Ishikawa (cell line): ENCODE measurements around the gene PLXDC2.

Source experiments
- CEBPB ChIP-seq: IDR thresholded peaks from 2 replicates; pipeline ENCODE4 v1.6.1; 2012
- CREB1 ChIP-seq: IDR thresholded peaks from 2 replicates; pipeline ENCODE4 v1.6.1; 2012; ENCODE audit warnings: low read depth
- EGR1 ChIP-seq: IDR thresholded peaks from 2 replicates; pipeline ENCODE4 v1.6.1; 2012
- EP300 ChIP-seq: IDR thresholded peaks from 2 replicates; pipeline ENCODE4 v1.6.1; 2012; ENCODE audit warnings: borderline replicate concordance
- FOXM1 ChIP-seq: IDR thresholded peaks from 2 replicates; pipeline ENCODE4 v1.6.1; 2012; ENCODE audit warnings: low read depth, borderline replicate concordance
- NFIC ChIP-seq: IDR thresholded peaks from 2 replicates; pipeline ENCODE4 v1.6.1; 2012
- RAD21 ChIP-seq: IDR thresholded peaks from 2 replicates; pipeline ENCODE4 v1.6.1; 2012; ENCODE audit warnings: low read depth
- TAF1 ChIP-seq: IDR thresholded peaks from 2 replicates; pipeline ENCODE4 v1.6.1; 2012; ENCODE audit warnings: low read depth, mild to moderate bottlenecking
- TCF12 ChIP-seq: IDR thresholded peaks from 2 replicates; pipeline ENCODE4 v1.6.1; 2012; ENCODE audit warnings: low read depth
- TEAD4 ChIP-seq: IDR thresholded peaks from 2 replicates; pipeline ENCODE4 v1.6.1; 2012
- USF1 ChIP-seq: IDR thresholded peaks from 2 replicates; pipeline ENCODE4 v1.6.1; 2012
- YY1 ChIP-seq: IDR thresholded peaks from 2 replicates; pipeline ENCODE4 v1.6.1; 2012; ENCODE audit warnings: low read depth
- ZBTB7A ChIP-seq: IDR thresholded peaks from 2 replicates; pipeline ENCODE4 v1.6.1; 2012; ENCODE audit warnings: low read depth
- TF ChIP-seq, protein P1 (sequence below): IDR thresholded peaks from 2 replicates; pipeline ENCODE4 v1.6.1; 2012
- TF ChIP-seq, protein P2 (sequence below): IDR thresholded peaks from 2 replicates; pipeline ENCODE4 v1.6.1; 2012; ENCODE audit warnings: low read depth, mild to moderate bottlenecking

Gene PLXDC2

GRCh38 chr10:19977097-19977521 lies 160.9 kb downstream of the PLXDC2 start:
- TF ChIP-seq, protein P1, sequence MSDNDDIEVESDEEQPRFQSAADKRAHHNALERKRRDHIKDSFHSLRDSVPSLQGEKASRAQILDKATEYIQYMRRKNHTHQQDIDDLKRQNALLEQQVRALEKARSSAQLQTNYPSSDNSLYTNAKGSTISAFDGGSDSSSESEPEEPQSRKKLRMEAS = no peak
- TF ChIP-seq EGR1 (no peak), CREB1 (no peak), TAF1 (no peak)

DNA sequence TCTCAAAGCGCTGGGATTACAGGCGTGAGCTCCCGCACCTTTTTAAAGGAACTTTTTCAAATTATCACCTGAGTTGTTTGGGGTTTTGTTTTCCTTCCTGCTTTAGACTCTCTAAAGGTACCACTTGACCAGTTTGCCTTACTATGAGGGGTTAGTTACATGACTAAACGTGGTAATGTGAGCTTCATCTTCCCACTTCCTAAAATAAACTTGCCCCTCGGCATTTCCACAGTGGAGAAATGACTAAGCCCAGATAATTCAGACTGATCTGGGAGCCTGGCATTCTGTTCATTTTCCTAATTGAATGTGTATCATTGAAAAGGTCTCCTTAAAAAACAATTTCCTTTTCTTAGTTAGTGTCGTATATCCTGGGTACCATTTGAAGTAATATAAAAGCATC lies 163.4 kb downstream of the PLXDC2 start:
- TF ChIP-seq FOXM1 (no peak), USF1 (no peak), CREB1 (no peak), RAD21 (no peak), NFIC (no peak), EGR1 (no peak), CEBPB (no peak), EP300 (no peak), TAF1 (no peak)
- TF ChIP-seq, protein P1 = no peak

- no peak for TF ChIP-seq CREB1
- no peak for TF ChIP-seq TCF12
- no peak for TF ChIP-seq EGR1
- TF ChIP-seq, protein P2, sequence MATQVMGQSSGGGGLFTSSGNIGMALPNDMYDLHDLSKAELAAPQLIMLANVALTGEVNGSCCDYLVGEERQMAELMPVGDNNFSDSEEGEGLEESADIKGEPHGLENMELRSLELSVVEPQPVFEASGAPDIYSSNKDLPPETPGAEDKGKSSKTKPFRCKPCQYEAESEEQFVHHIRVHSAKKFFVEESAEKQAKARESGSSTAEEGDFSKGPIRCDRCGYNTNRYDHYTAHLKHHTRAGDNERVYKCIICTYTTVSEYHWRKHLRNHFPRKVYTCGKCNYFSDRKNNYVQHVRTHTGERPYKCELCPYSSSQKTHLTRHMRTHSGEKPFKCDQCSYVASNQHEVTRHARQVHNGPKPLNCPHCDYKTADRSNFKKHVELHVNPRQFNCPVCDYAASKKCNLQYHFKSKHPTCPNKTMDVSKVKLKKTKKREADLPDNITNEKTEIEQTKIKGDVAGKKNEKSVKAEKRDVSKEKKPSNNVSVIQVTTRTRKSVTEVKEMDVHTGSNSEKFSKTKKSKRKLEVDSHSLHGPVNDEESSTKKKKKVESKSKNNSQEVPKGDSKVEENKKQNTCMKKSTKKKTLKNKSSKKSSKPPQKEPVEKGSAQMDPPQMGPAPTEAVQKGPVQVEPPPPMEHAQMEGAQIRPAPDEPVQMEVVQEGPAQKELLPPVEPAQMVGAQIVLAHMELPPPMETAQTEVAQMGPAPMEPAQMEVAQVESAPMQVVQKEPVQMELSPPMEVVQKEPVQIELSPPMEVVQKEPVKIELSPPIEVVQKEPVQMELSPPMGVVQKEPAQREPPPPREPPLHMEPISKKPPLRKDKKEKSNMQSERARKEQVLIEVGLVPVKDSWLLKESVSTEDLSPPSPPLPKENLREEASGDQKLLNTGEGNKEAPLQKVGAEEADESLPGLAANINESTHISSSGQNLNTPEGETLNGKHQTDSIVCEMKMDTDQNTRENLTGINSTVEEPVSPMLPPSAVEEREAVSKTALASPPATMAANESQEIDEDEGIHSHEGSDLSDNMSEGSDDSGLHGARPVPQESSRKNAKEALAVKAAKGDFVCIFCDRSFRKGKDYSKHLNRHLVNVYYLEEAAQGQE = no peak
- no peak for TF ChIP-seq RAD21
- no peak for TF ChIP-seq FOXM1
- TF ChIP-seq YY1 = no peak
- no peak for TF ChIP-seq USF1
- no peak for TF ChIP-seq TAF1
- TF ChIP-seq TEAD4 = no peak
- no peak for TF ChIP-seq EP300
- TF ChIP-seq, protein P1 = no peak
- no peak for TF ChIP-seq ZBTB7A
- TF ChIP-seq NFIC = no peak
- TF ChIP-seq CEBPB = no peak
Measured at GRCh38 chr10:19983880-19984565, 167.8 kb downstream of the PLXDC2 start.

DNA sequence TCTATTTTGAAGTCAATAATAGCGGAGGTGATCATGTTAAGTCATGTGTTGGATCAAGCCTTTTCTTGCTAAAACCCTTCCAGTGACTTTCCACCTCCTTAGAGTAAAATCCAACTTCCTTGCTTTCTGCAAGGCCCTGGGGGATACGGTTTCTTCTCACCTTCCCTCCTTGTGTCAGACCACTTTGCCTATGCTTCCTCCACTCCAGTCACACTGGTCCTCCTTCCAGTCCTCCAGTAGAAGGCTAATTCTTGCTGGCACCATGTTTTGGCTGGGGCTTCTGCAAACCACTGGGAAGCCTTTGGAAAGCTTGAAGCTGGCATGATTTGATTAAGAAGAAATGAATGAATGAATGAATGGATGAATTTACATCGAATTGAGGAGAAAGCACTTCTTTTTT lies 169.5 kb downstream of the PLXDC2 start:
- TF ChIP-seq CEBPB (no peak), NFIC (no peak), TAF1 (no peak), EGR1 (no peak), YY1 (no peak), ZBTB7A (no peak), TCF12 (no peak), CREB1 (no peak), FOXM1 (no peak), EP300 (no peak)
- TF ChIP-seq, protein P2 = no peak
- TF ChIP-seq, protein P1 = no peak

GRCh38 chr10:19986591-19986990 lies 170.4 kb downstream of the PLXDC2 start:
- TF ChIP-seq TAF1 (no peak), NFIC (no peak), EGR1 (no peak), TCF12 (no peak)
- TF ChIP-seq, protein P2 = no peak
